RKO (cell line): Measurements from ENCODE around the gene DHRS13.

Source experiments
- DNase-seq: peaks from one replicate; pipeline ENCODE4 v3.0.0-alpha.2; 2016; ENCODE audit warnings: low spot score

The DHRS13 gene

DNA sequence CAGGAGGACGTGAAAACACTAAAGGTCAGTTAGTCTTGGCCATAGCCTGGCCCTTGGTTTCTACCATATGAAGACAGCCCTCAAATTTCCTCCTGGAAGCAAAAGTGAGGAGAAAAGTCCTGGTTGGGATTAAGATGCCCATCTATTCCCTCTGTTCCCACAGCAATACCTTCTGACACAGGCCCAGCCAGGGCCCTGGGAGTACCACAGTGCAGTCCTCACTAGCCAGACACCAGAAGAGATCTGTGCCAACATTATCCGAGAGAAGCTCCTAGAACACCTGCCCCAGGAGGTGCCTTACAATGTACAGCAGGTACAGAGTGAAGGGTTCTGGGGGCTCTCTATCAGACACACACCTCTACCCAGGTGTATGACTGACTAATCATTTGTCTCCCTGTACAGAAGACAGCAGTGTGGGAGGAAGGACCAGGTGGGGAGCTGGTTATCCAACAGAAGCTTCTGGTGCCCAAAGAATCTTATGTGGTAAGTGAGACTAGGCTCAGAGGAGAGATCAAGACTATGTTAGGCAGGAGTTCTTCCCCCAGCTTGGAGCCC, 44.0 kb downstream of the DHRS13 start:
- DNase-seq: no peak

DNA sequence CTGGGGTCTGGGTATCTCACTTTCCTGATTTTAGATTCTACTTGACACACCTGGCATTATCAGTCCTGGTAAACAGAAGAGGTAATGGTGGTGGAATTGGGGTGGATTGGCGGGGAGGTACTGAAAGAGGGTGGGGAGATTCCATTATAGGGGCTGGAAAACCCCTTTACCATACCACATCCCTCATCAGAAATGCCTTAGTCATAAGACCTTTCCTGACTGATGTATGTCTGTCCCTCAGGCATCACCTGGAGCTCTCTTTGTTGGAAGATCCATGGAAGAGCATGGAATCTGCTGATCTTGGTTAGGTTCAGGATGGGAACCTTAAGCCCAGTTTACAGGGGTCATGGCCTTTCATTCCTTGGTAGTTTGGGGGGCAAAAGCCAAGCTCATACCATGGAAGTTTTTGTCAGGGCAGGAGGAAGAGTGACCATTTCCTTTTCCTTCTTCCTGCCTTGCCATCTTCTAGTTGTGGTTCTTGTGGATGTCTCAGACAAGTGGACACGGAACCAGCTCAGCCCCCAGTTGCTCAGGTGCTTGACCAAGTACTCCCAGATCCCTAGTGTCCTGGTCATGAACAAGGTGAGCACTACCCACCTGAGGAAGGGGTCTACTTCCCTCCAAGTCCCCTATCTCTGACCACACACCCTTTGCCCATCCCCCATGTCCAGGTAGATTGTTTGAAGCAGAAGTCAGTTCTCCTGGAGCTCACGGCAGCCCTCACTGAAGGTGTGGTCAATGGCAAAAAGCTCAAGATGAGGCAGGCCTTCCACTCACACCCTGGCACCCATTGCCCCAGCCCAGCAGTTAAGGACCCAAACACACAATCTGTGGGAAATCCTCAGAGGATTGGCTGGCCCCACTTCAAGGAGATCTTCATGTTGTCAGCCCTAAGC, 44.7 kb downstream of the DHRS13 start:
- no peak for DNase-seq

DNA sequence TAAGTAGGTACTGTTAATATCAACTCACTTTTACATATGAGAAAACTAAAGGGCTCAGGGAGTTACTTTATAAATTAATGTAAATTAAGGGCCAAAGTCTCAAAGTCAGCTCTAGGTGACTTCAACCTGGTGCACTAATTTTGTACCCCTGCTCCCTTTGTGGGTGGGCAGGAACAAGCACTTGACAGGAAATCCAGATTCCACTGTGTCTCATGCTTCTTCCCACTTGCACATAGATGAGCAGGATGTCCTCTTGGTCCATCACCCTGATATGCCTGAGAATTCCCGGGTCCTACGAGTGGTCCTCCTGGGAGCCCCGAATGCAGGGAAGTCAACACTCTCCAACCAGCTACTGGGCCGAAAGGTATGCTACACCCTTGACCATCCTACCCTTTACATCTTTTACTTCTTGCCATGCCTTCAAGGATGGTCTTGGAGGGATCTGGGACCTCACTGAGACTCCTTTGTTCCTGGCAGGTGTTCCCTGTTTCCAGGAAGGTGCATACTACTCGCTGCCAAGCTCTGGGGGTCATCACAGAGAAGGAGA, 46.8 kb downstream of the DHRS13 start:
- no peak for DNase-seq

DNA sequence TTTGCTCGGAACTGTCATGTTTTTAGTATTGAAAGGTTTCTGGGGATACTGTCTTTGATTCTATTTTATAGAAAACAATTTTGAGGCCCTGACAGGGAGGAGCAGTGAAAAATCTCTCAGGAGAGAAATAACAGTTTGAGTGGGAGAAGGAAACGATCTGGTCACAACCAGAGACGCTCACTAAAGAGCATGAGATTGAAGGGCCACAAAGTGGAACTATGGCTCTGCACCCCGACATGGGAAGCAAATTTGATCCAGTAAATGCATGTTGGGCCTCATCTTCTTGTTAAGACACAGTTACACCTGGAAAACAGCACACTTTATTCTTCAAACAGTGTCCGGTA, 47.6 kb downstream of the DHRS13 start:
- DNase-seq: no peak

DNA sequence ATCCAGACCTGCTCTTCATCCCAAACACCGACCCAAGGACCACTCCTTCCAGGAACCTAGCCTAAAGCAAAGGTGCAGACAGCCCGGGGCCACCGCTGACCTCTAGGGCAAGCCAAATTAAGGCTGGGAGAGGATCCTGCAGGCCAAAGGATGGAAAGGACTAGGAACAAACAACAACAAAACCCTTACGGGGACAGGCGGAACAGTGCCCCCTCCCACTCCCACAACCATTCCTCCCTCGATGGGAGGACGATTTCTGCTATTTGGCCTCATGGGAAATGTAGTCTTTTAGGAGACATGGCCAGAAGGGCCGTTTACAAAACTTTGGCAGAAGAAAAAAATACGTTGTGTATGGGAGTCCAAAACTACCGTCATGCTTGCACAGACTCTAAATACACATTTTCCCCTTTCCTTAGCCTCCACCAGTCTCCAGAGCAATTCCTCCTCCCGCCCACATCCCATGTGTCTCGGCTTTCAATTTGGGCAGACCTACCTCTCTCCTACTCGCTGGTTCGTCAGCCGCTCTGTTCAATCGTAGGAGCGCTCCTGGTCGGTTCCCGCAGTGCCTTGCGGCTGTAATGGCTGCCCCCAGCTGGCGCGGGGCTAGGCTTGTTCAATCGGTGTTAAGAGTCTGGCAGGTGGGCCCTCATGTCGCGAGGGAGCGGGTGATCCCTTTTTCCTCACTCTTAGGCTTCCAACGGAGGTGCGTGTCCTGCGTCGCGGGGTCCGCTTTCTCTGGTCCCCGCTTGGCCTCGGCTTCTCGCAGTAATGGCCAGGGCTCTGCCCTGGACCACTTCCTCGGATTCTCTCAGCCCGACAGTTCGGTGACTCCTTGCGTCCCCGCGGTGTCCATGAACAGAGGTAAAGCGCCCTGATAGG, 48.2 kb downstream of the DHRS13 start, which contains the start of gene ERAL1:
TSS of gene ERAL1 (plus strand) at position 560 of the 879 bp plus-strand sequence. CDS start at position 579, 19 bp downstream.
- DNase-seq: peak; percentile 88

DNA sequence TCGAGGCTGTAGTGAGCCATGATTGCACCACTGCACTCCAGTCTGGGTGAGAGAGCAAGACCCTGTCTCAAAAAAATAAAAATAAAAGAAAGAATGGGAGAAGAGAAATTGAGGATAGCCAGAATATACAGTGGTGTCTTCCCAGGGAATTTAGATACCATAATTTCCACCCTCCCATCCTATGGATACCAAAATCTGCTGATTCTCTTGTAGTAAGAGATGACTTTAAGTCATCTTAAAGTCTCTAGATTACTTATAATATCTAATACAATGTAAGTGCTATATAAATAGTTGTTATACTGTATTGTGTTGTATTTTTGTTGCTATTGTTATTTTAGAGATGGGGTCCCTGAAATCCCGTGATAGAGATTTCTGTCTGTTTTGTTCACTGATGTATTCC, 49.6 kb downstream of the DHRS13 start:
- no peak for DNase-seq

DNA sequence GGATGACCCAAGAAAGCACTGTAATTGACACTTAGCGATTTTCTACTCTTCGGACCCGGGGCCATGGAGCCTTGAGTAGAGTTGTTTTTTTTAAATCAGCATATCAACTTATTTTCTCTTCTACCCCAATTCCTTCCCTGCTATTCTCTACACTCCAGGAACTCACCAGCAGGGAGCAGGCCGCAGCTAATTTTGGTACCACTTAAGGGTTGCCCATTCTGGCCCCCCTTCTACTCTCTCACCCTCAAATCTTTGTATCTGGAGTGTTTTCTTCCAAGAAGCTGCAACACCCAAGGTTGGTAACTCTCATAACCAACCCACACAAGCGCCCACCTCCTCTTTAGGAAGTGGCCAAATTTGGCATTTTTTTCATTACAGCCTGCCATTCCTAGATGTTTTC, 53.6 kb downstream of the DHRS13 start:
- peak; percentile 45 for DNase-seq

DNA sequence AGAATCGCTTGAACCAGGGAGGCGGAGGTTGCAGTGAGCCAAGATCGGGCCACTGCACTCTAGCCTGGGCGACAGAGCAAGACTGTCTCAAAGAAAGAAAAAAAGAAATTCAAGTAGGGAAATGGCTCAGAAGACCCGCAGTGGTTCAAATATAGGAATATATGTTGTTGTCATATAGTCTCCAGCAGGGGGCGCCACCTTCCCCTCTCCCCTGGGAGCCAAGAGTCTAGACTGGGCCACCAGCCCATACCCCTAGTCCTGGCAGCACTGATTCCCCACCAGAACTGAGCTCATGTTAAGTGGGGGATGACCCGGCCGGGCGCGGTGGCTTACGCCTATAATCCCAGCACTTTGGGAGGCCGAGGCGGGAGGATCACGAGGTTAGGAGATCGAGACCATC, 54.2 kb downstream of the DHRS13 start:
- peak; percentile 26 for DNase-seq
